ENCODE data around the gene NTSR2.

NTSR2 gene

DNA sequence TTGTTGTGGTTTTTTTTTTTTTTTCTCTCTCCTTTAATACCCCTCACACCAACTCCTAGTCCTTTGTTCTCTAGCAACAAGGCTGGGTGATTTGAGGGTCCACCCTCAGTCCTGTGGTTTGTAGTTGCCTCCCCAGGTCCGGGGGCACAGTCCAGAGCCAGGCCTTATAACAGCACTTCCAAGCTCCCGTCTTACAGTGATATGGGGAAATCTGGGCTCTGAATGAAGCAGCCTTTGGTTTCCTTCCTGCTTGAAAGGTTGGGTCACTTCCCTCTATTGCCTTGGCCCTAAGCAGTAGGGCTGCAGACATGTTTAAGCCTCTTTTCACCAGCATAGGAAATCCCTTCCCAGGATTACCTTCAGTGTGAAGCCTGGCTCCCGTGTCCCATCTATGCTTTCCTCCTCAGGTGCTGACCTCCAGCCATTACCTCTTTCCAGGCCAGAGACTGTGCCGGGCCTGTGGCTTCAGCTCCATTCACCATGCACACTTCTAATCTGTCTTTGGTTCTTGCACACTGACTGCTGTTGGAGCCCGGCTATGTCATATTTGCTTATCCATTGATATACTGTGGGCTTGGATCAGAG, 21.2 kb upstream of the NTSR2 start:
- TF ChIP-seq GATA3 (IDR thresholded peaks at IDR 0.05; ENCODE audit: low read depth, low read length) (no peak), GATA2 (IDR thresholded peaks at IDR 0.05; ENCODE audit: low read depth, low read length) (no peak)

DNA sequence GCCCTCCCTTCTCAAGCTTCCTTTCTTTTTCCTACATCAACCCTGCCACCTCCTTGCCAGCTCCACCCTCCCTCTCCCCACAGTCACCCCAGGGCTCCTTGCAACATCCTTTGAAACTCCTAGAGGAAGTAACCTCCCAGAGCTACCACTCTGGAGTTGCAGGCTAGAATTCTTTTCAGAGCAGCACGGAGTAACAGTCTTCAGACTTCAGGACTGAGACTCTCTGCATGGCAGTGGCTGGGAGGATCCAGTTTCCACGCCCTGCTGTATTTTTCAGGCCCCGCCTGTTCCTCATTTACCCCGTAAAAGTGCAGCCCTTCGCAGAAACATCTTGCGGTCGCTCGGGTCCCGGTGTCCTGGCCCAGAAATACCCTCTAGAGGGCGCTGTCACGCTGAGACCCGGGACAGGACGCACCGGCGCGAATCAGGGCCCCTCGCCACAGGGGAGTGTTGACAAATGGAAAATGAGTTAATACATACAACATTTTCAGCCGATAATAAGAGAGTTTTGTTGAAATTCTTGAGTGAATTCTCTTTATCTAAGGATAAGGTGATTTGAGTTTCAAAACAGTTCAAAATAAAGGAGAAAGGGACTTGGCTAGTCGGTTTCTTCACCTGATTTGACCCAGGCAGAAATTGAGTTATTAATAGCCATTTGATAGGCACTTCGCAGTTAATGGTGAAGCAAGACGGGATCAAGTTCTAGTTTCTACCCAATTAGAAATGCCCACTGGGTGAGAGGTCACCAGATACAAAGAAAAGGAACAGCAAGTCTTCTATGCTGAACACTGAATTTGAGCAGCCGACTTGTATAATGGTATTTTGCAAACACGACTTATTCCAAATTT, 18.5 kb upstream of the NTSR2 start:
- TF ChIP-seq GATA3 (IDR thresholded peaks at IDR 0.05; ENCODE audit: low read depth, low read length) (no peak), GATA2 (IDR thresholded peaks at IDR 0.05; ENCODE audit: low read depth, low read length) (no peak)

DNA sequence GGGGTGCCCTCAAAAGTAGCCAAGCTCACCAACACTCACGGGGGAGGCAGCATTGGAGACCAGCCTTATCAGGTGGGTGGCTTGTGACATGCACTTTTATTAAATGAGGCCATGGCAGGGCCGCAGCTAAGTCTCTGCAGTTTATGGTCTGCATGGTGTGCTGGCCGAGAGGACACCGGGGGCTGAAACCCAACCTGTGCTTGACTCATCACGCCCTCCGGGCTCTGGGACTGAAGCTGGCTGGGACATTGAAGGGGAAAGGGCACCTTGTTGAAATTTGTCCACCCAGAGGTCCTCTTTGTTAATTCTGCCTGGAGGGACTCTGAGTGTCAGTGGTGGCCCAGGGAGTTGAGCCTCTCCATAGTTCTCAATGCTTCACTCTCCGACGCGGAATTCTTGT, 17.7 kb upstream of the NTSR2 start:
- TF ChIP-seq GATA2 (IDR thresholded peaks at IDR 0.05; ENCODE audit: low read depth, low read length) (no peak), GATA3 (IDR thresholded peaks at IDR 0.05; ENCODE audit: low read depth, low read length) (no peak)

DNA sequence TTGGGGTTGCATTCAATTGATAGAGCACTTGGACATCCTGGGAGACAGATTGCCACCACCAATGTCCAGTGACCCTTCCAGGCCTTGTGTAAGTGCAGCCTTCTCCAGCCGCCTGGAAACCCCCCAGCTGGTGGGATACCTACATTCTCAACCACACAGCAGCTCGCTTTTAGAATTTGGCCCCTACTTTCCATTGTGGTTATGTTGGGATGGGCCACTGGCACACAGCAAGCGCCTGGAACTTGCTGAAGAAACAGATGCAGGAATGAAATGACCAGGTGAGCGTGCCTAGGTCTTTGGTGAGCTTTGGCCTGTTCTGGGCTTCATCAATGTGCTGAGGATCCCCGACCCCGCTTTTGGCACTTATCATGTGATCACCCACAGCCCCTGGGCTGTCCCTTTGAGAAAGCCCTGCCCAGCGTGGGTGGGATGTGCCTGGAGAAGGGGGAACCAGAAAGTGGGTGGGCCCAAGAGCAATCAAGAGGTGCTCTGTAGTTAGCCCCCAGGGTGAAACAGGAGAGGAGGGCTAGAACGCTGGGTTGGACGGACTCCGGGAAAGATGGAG, 16.0 kb upstream of the NTSR2 start:
- TF ChIP-seq GATA2 (IDR thresholded peaks at IDR 0.05; ENCODE audit: low read depth, low read length): no peak
- no peak for TF ChIP-seq GATA3 (IDR thresholded peaks at IDR 0.05; ENCODE audit: low read depth, low read length)

DNA sequence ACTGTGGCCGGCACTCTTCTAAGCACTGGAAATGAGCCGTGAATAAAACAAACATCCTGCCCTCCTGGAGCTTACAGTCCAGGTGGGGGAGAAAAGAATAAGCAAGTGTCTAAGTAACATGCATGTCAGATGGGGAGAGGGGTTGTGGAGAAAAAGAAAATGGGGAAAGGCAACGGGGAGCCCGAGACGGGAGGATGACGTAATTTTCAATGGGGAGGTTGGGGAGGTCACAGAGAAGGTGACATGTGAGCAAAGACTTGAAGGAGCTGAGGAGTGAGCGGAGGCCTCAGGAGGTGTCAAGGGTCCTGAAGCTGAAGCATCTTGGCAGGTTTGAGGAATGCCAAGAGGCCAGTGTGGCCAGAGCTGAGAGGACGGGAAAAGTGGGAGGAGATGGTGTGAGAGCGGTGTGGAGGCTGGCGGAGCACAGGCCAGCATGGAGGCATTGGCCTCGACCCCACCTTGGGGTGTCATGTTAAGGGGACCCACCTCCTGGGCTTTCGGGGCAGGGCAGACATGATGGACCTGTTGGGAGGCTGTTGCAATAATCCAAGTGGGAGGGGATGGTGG, 15.0 kb upstream of the NTSR2 start:
- TF ChIP-seq GATA3 (IDR thresholded peaks at IDR 0.05; ENCODE audit: low read depth, low read length): no peak
- TF ChIP-seq GATA2 (IDR thresholded peaks at IDR 0.05; ENCODE audit: low read depth, low read length): no peak

DNA sequence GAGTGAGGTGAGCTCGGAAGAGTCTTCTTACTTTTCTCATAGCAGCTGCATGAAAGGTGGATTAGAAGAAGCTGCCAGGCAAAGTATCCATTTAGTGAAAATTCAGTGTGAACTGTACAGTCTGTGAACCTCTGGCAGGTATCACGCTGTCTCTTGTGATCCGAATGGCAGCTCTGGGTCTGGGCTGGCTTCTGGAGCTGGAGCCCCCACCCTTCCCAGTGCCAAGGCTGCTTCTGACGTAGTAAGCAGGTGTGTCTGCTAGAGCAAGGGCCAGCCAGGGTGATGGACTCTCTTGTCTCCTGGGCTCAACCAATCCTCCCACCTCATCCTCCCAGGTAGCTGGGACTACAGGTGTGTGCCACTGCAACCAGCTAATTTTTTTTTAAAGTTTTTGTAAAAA, 14.0 kb upstream of the NTSR2 start:
- no peak for TF ChIP-seq GATA3 (IDR thresholded peaks at IDR 0.05; ENCODE audit: low read depth, low read length)
- TF ChIP-seq GATA2 (IDR thresholded peaks at IDR 0.05; ENCODE audit: low read depth, low read length): no peak

DNA sequence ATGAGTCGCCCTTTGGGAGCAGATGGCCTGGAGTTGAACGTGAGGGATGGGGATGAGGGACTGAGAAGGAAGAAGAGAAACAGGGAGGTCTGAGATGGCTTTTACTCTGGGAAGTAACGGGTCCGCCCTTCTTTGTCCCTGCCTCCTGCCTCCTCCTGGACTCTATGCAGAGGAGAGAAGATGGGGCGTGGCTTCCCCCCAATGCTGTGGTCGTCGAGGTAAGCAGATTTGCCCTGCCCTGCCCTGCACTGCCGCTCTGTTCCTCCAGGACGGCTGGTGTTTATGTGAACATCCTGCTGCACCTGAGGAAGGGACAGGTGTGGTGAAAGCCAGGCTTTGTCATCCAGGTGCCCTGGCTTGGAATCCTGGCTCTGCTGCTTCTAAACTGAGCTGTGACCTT, 13.5 kb upstream of the NTSR2 start:
- TF ChIP-seq GATA2 (IDR thresholded peaks at IDR 0.05; ENCODE audit: low read depth, low read length) (no peak), GATA3 (IDR thresholded peaks at IDR 0.05; ENCODE audit: low read depth, low read length) (no peak)

DNA sequence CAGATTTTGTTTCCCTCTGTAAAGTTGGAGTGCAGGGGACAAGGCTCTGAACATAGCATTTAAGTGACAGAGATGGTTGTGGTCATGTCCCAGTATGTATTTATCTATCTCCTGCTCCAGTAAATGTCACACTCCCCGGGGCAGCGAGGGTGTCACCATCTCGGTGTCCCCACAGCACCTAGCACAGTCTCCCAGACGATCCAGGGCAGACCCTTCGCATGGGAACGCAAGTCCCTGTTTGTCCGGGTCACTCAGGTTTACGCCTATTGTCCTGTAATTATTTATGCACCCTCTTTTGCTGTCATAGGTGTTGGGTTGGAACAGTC, 12.6 kb upstream of the NTSR2 start:
- no peak for TF ChIP-seq GATA2 (IDR thresholded peaks at IDR 0.05; ENCODE audit: low read depth, low read length)
- TF ChIP-seq GATA3 (IDR thresholded peaks at IDR 0.05; ENCODE audit: low read depth, low read length): no peak

DNA sequence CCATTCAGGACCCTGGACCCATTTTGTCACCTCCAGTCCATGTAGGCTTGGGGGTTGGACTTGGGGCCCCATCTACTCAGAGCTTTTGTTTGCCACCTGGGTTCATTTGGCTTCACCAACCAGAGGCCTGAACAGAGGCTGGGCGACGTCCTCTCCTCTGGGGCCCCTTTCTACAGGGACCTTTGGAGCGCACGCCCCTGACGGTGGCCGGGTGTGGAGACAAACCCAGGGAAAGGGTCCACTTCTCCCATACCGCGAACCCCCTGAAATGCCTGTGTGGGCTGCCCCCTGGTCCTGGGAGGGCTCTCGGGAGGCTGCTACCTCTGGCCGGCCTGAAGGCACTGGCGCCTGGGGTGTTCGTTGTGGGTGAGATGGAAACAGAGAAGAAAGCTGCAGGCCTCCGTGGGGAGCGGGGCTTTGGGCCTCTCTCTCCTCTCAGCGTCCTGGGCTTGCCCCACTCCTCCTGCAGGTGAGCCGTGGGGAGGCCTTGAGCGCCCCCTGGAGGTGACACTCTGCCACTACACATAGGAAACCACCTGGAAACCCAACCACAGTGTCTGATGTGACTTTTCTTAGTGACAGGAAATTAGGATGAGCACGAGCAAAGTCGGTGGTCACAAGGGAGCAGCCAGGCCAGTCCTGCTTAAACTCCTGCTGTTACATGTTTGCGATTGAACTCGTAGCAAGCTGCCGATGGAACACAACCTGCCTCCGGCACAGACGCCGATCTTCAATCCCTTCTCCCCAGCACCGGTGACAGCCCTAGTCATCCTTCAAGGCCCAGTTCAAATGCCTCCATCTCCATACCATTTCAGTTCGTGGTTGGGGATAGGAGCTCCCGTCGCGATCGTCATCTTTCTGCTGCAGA, 12.0 kb upstream of the NTSR2 start:
- TF ChIP-seq GATA2 (IDR thresholded peaks at IDR 0.05; ENCODE audit: low read depth, low read length) (no peak), GATA3 (IDR thresholded peaks at IDR 0.05; ENCODE audit: low read depth, low read length) (no peak)

DNA sequence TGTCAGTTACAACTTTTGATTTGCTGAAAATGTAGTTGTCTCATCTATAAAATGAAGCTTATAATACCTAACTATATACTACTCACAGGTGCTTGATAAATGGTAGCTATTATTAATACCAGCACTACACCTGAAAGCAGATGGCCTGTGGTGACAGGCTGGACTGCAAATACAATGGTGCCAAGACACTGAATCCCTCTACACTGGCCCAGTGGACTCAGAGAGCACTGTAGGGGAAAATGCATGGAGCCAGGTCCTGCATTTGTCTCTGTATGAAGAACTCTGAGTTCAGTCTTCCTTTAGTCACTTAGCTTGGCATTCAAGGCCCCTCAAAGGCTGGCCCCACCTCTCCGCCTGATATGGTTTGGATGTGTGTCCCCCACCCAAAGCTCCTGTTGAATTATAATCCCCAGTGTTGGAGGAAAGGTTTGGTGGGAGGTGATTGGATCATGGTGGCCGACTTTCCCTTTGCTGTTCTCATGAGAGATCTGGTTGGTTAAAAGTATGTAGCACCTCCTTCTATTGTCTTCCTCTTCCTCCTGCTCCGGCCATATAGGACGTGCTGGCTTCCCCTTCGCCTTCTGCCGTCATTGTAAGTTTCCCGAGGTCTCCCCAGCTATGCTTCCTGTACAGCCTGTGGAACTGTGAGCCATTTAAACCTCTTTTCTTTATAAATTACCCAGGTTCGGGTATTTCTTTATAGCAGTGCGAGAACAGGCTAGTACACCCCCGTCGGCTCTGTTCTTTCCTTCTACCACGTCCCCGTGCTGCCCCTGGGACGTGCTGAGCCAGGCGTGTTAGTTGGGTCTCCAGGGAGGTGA, 11.1 kb upstream of the NTSR2 start:
- TF ChIP-seq GATA2 (IDR thresholded peaks at IDR 0.05; ENCODE audit: low read depth, low read length): no peak
- TF ChIP-seq GATA3 (IDR thresholded peaks at IDR 0.05; ENCODE audit: low read depth, low read length): no peak

DNA sequence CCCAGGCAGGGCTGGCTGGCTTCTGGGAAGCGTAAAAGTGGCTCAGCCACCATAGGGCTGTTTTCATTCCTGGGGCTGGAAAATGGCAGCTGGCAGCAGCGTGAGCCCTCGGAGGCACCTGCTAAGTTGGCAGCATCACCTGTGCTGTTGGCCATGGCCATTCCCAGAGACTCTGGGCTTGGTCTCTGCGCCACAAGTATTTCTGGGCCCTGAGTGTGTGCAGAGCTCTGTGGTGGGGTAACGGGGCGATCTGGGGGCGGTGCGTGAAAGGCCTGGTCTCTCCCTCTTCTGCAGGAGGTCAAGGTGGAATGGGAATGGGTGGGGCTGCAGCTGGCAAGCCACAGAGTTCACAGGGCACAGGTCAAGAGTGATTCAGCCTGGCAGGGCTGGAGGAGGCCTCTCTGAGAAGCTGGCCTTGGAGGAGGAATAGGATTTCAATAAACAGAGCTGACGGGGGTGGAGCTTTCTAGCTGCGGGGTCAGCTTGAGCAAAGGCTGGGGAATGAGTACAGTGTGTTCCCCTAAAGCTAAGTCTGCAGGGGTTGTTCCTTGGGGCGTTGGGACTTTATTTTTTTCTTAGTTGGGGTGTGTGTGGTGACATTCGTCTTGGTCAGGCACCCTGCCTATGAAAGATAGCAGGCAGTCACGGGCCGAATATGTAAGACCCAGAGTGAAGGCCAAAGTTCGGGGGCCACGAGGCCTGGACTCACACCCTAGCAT, 10.3 kb upstream of the NTSR2 start:
- TF ChIP-seq GATA3 (IDR thresholded peaks at IDR 0.05; ENCODE audit: low read depth, low read length): no peak
- TF ChIP-seq GATA2 (IDR thresholded peaks at IDR 0.05; ENCODE audit: low read depth, low read length): no peak

DNA sequence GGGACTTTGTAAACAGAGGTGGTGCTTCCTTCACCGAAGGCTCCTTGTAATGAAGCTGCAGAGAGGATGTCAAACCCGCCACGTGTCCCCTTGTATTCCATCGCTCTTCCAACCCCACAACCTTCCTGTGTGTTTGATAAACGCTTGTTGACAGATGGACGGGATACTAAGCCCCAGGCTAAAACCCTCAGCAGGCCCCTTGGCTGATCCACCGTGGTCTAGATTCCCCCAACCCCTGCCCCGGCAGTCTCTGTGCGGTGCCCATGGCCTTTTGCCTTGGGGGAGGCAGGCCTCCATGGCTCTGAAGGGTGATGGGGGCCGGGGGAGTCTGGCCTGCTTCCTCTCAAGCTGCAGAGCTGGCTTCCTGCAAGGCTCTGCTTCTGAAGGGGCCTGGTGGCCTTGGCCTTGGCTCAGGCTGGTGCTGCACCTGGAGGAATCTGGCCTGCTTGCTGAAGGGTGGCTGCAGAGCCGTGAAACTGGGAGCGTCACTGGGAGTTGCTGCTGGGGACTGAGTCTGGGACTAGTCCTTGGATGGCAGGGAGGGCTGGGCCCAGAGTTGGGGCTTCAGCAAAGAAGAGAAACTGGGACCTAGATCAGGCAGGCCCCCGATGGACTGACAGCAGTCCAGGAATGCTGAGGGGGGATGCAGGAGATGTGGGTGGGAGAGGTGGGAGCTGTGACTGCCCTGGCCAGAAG, 9.6 kb upstream of the NTSR2 start:
- TF ChIP-seq GATA2 (IDR thresholded peaks at IDR 0.05; ENCODE audit: low read depth, low read length) (no peak), GATA3 (IDR thresholded peaks at IDR 0.05; ENCODE audit: low read depth, low read length) (no peak)
